Left ventricle myocardium inferior (tissue), 1 donor: Measurements from ENCODE around the gene TMEM132C. TPM values are rescaled to one million over a fixed set of nuclear protein-coding genes. Genes with fewer than 3 reads are reported as not detected.

Experiments used
- DNase-seq: peaks from one replicate; pipeline ENCODE4 v3.0.0-alpha.2; 2020
- H3K27ac ChIP-seq: fragments of 200-600 bp; replicated peaks from 2 replicates; pipeline ENCODE4 v1.8.0; 2021
- H3K27me3 ChIP-seq: fragments of 200-600 bp; 2 replicates; pipeline ENCODE4 v1.8.0; 2021; ENCODE audit warnings: low read depth
- H3K36me3 ChIP-seq: fragments of 200-600 bp; 2 replicates; pipeline ENCODE4 v1.8.0; 2021
- H3K4me1 ChIP-seq: fragments of 200-600 bp; 2 replicates; pipeline ENCODE4 v1.8.0; 2021
- H3K4me3 ChIP-seq: fragments of 200-600 bp; 2 replicates; pipeline ENCODE4 v1.8.0; 2021; ENCODE audit warnings: mild to moderate bottlenecking, moderate library complexity
- H3K9me3 ChIP-seq: fragments of 200-600 bp; replicated peaks from 2 replicates; pipeline ENCODE4 v1.8.0; 2021
- intact Hi-C: fragments of 100-400 bp; cut with micrococcal nuclease; formaldehyde crosslinking; loops from one replicate; pipeline ENCODE4 v1.11.0; 2022
- total RNA-seq: library from RNA; stranded (reverse); fragmentation: NEBNext Ultra II Directional; extraction: Animal tissue kit (Norgen Biotek cat#: 25700); gene quantifications from one replicate; pipeline ENCODE4 v1.2.1, GENCODE V29; 2021
- TF ChIP-seq, protein P1 (sequence below): fragments of 200-600 bp; IDR thresholded peaks from 2 replicates; pipeline ENCODE4 v1.8.0; 2021; ENCODE audit warnings: antibody characterized with exemption, mild to moderate bottlenecking, borderline replicate concordance
- donor health status: DM: no; HTN: yes; CAD: no; lungs with severe emphysema.

TMEM132C gene
- total RNA-seq, 1 donor from 2014 or later: 1.8 TPM

DNA sequence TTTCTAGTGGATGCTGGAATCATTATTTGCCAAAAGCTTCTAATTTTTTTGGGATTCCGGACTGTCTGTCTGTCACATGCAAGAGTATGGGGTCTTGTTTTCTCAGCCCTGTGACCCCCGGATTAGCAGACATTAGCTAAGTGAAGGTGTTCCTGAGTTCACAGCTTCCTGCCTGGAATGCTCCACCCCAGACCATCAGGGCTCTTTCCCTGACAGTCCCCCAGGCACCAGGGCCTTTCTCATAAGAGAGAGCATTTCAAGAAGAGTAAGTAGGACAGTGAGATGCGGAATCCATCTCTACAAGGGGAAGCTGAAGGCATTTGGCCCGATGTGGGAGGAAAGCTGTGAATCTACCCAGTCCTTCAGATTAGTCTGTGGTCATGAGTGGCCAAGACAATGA, 427.5 kb downstream of the TMEM132C start:
- TF ChIP-seq, protein P1, sequence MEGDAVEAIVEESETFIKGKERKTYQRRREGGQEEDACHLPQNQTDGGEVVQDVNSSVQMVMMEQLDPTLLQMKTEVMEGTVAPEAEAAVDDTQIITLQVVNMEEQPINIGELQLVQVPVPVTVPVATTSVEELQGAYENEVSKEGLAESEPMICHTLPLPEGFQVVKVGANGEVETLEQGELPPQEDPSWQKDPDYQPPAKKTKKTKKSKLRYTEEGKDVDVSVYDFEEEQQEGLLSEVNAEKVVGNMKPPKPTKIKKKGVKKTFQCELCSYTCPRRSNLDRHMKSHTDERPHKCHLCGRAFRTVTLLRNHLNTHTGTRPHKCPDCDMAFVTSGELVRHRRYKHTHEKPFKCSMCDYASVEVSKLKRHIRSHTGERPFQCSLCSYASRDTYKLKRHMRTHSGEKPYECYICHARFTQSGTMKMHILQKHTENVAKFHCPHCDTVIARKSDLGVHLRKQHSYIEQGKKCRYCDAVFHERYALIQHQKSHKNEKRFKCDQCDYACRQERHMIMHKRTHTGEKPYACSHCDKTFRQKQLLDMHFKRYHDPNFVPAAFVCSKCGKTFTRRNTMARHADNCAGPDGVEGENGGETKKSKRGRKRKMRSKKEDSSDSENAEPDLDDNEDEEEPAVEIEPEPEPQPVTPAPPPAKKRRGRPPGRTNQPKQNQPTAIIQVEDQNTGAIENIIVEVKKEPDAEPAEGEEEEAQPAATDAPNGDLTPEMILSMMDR: no peak
- H3K27ac ChIP-seq: no peak overlapping the region
- no peak for DNase-seq
- H3K27me3 ChIP-seq: peaks cover 28% of the 10 kb centered on the region
- intact Hi-C loops: no loop called here
- H3K9me3 ChIP-seq: peaks cover 8% of the 10 kb centered on the region
- no peaks in the 10 kb centered on the region for H3K4me1 ChIP-seq
- H3K36me3 ChIP-seq: no peaks in the 10 kb centered on the region
- no peak overlapping the region for H3K4me3 ChIP-seq

DNA sequence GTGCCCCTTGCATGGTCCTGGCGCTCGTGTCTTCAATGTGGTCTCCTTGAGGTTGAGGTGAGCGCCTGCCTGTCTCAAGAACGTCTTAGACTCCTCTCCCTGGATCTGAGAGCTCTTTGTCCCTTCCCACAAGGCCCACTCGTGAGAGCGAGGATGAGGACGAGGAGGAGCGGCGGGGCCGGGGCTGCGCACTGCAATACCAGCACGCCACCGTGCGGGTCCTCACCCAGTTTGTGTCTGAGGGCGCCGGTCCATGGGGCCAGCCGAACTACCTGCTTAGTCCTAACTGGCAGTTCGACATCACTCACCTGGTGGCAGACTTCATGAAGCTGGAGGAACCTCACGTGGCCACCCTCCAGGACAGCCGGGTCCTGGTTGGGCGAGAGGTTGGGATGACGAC, 428.7 kb downstream of the TMEM132C start:
- TF ChIP-seq, protein P1: no peak

GRCh38 chr12:128698301-128698972, 431.5 kb downstream of the TMEM132C start:
- no peak for DNase-seq
- Histone ChIP-seq H3K36me3 (no peaks in the 10 kb centered on the region), H3K27ac (no peak overlapping the region), H3K27me3 (peaks cover 37% of the 10 kb centered on the region), H3K4me1 (no peaks in the 10 kb centered on the region), H3K9me3 (peaks cover 8% of the 10 kb centered on the region), H3K4me3 (no peak overlapping the region)
- TF ChIP-seq, protein P1: no peak
- intact Hi-C loops: no loop called here

More for the DNA sequence above, 428.7 kb downstream of the TMEM132C start:
- Histone ChIP-seq H3K27ac (no peak overlapping the region), H3K27me3 (peaks cover 28% of the 10 kb centered on the region), H3K9me3 (peaks cover 8% of the 10 kb centered on the region), H3K4me1 (no peaks in the 10 kb centered on the region), H3K36me3 (no peaks in the 10 kb centered on the region), H3K4me3 (no peak overlapping the region)
- intact Hi-C loops: no loop called here
- no peak for DNase-seq

DNA sequence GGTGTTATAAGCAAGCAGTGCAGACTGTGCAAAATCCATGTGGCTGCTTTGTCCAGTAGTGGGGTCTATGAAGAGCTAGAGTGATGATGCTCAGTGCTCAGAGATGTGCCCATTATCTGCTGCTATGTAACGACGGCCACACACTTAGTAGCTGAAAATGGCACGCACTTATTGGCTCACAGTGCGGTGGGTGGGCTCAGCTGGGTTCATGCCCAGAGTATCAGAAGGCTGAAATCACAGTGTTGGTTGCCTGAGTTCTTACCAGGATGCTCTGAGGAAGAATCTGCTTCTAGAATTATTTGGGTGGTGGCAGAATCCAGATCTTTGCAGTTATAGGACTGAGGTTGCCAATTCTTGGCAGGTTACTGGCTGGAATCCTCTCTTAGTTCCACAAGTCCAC, 432.1 kb downstream of the TMEM132C start:
- intact Hi-C loops: no loop called here
- no peaks in the 10 kb centered on the region for H3K4me1 ChIP-seq
- no peaks in the 10 kb centered on the region for H3K36me3 ChIP-seq
- no peak overlapping the region for H3K27ac ChIP-seq
- no peak overlapping the region for H3K4me3 ChIP-seq
- H3K27me3 ChIP-seq: peaks cover 38% of the 10 kb centered on the region
- no peak for DNase-seq
- peaks cover 8% of the 10 kb centered on the region for H3K9me3 ChIP-seq
- TF ChIP-seq, protein P1: no peak

DNA sequence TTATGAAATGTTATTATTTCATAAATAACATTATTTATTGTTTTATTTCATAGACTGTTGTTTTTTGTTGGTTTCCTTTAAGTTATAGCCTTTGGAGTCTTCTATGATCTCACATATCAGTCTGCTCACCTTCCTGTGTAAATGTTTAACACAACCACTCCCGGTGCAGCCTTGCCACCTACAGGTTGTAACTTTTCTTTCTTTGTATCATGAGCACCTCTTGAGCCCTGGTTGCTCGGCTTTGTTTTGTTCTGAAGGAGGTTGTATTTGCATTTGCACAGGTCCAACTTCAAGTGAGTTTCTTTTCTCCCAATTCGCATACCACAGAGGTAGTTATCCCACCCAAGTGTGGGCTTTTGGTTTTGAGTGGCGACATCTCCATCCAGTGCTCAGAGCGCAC, 435.4 kb downstream of the TMEM132C start:
- intact Hi-C loops: no loop called here
- no peak overlapping the region for H3K4me3 ChIP-seq
- no peak for DNase-seq
- H3K4me1 ChIP-seq: no peaks in the 10 kb centered on the region
- H3K27ac ChIP-seq: no peak overlapping the region
- H3K27me3 ChIP-seq: peaks cover 40% of the 10 kb centered on the region
- H3K9me3 ChIP-seq: peaks cover 5% of the 10 kb centered on the region
- H3K36me3 ChIP-seq: no peaks in the 10 kb centered on the region
- TF ChIP-seq, protein P1: no peak
